Measurements from ENCODE around the gene RAP1A.

- TF ChIP-seq GATA3 (IDR thresholded peaks at IDR 0.05; ENCODE audit: low read depth, low read length), result no peak
- TF ChIP-seq GATA2 (IDR thresholded peaks at IDR 0.05; ENCODE audit: low read depth, low read length), result no peak
Observed at GRCh38 chr1:111644506-111644905, 24.9 kb downstream of the RAP1A start.
